ENCODE measurements around the gene AP1M1. TPM values are rescaled to one million over a fixed set of nuclear protein-coding genes. Genes with fewer than 3 reads are reported as not detected.
A peak's percentile ranks its signal among the peaks of the same experiment; 100 is the strongest.

Gene AP1M1
- total RNA-seq = 100 to 1,000 TPM; 132 to 135 TPM

DNA sequence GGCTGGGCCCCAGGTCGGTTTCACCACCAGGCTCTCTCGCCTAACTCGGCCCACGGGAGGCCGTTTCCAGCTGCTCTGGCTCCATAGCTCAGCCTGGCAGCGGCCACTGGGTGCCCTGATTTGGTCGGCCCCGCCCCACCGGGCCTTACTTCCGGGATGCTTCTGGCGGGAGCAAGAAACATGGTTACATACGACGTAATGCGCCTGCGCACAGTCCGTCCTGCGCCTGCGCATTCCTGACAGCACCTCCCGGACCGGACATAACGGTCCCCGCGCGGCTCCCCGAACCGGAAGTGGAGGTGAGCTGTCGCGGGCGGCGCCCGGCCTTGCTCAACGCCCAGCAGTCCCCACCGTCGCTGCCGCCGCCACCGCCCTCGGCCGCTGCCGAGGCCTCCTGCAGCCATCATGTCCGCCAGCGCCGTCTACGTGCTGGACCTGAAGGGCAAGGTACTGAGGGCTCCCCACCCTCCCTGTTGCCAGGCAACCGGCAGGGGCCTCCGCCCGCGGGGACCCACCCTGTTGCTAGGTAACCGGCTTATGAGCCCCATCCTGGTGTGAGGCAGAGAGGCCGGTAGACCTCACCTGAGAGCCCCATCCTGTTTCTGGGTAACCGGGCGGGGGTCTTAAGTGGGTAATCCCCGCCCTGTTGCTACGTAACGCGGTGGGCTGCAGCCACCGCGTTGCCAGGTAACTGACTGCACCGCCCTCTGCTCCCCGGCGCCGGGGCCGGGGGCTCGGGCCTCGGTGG, at the start of gene AP1M1:
TSS of gene AP1M1 (plus strand) at position 290 of the 748 bp plus-strand sequence. CDS start at position 406, 116 bp downstream.
- H3K4me3 Mint-ChIP-seq = peak within 1 kb of the TSS; percentile 98
- peak; percentile 89 for ATAC-seq (ENCODE audit: low read depth)
- H3K27me3 Mint-ChIP-seq = no peaks in the 10 kb centered on the region
- peak; percentile 99 for DNase-seq
- POLR2A ChIA-PET = interaction anchor here (0.8 to 2.3 kb wide), 8 partner anchors 9 to 172 kb away, joined by 3 to 16 read pairs (median 6); partner anchors contain the start of genes FAM32A, HSH2D and KLF2
- no peaks in the 10 kb centered on the region for H3K9me3 Mint-ChIP-seq
- peak within 1 kb of the TSS; percentile 97 for H3K27ac Mint-ChIP-seq
- peaks cover 35% of the 10 kb centered on the region for H3K4me1 Mint-ChIP-seq
- H3K36me3 Mint-ChIP-seq = peaks cover 15% of the 10 kb centered on the region

DNA sequence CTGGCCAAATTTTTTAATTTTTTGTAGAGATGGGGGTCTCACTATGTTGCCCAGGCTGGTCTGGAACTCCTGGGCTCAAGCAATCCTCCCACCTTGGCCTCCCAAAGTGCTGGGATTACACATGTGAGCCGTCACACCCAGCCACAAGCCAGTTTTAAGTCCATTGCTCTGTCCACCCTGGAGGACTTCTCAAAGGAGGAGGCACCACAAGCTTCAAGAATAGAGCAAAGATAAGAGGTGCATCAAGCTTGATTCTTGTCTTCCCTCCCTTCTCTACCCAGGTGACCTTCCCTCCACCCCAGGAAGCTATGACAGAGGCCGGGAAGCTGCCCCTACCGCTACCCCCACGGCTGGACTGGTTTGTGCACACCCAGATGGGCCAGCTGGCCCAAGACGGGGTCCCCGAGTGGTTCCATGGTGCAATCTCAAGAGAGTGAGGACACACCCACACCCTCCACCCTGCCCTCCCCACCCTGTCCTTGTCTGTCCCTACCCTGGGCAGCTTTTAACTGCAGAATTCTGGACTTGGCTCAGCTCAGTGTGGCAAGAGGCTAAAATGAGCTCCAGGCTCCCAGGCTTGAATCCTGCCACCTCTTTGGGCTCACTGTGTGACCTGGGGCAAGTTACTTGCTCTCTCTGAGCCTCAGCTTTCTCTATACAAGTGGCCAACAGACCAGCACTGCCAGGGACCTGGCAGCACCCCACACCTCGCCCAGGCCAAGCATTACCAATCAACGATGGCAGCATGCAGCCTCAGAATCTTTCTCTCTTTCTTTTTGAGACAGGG, 49.1 kb upstream of the AP1M1 start:
- POLR2A ChIA-PET = interaction anchor here (1.8 to 4.8 kb wide), 3 partner anchors 8 to 12 kb away, joined by 6 to 31 read pairs (median 11); no protein-coding TSS in a partner anchor
- peak overlapping the region; percentile 78 for H3K27ac Mint-ChIP-seq
- DNase-seq (no peak), ATAC-seq (ENCODE audit: low read depth) (no peak)
- peak overlapping the region; percentile 55 for H3K4me3 Mint-ChIP-seq
- H3K9me3 Mint-ChIP-seq = no peaks in the 10 kb centered on the region
- peaks cover 35% of the 10 kb centered on the region for H3K4me1 Mint-ChIP-seq
- no peaks in the 10 kb centered on the region for H3K27me3 Mint-ChIP-seq
- H3K36me3 Mint-ChIP-seq = peaks cover 42% of the 10 kb centered on the region

DNA sequence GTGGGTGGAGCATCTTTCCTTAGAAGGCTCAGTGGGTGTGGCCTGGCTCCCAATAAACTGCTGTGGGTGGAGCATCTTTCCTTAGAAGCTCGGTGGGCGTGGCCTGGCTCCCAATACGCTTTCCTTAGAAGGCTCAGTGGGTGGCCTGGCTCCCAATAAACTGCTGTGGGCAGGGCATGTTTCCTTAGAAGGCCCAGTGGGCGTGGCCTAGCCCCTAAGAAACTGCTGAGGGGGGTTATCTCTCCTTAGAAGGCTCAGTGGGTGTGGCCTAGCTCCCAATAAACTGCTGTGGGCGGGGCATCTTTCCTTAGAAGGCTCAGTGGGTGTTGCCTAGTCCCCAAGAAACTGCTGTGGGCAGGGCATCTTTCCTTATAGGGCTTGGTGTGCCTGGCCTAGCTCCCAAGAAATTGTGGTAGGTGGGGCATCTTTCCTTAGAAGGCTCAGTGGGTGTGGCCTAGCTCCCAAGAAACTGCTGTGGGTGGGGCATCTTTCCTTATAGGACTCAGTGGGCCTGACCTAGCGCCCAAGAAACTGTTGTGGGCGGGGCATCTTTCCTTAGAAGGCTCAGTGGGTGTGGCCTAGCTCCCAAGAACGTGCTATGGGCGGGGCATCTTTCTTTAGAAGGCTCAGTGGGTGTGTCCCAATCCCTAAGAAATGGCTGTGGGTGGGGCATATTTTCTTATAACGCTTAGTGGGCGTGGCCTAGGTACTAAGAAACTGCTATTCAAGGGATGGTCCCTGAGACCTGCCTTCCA, 44.0 kb upstream of the AP1M1 start:
- DNase-seq (no peak), ATAC-seq (ENCODE audit: low read depth) (no peak)
- Mint-ChIP-seq H3K4me3 (no peak overlapping the region), H3K9me3 (no peaks in the 10 kb centered on the region), H3K36me3 (peaks cover 60% of the 10 kb centered on the region), H3K4me1 (peaks cover 37% of the 10 kb centered on the region), H3K27ac (no peak overlapping the region), H3K27me3 (no peaks in the 10 kb centered on the region)
- POLR2A ChIA-PET = interaction anchor here (0.5 to 4.0 kb wide), 3 partner anchors 9 to 214 kb away, joined by 3 to 30 read pairs (median 3); partner anchors contain the start of gene HSH2D

DNA sequence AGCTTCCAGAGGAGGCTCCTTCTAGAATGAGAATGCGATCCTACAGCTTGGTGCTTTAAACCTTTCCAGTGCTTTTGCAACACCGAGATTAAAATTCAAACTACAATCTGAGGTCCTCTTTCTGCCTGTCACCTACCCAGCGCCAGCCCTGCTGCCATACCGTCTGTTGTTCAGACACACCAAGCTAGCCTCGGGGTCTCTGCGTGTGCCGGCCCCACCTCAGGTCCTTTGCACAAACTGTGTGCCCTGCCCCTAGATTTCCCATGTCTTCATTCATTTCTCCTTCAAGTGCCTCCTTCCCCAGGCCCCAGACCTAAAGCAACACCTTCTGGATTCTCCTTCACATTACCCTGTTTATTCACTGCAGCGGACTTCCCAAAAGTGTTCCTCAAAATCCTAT, 43.2 kb upstream of the AP1M1 start:
- no peak for DNase-seq
- no peak for ATAC-seq (ENCODE audit: low read depth)
- peak overlapping the region; percentile 2 for H3K27ac Mint-ChIP-seq
- H3K36me3 Mint-ChIP-seq = peaks cover 52% of the 10 kb centered on the region
- no peak overlapping the region for H3K4me3 Mint-ChIP-seq
- H3K4me1 Mint-ChIP-seq = peaks cover 29% of the 10 kb centered on the region
- no peaks in the 10 kb centered on the region for H3K9me3 Mint-ChIP-seq
- POLR2A ChIA-PET = interaction anchor here (1.1 to 4.0 kb wide), 2 partner anchors 10 to 77 kb away, joined by 3 to 30 read pairs; partner anchors contain the start of gene HSH2D
- no peaks in the 10 kb centered on the region for H3K27me3 Mint-ChIP-seq

DNA sequence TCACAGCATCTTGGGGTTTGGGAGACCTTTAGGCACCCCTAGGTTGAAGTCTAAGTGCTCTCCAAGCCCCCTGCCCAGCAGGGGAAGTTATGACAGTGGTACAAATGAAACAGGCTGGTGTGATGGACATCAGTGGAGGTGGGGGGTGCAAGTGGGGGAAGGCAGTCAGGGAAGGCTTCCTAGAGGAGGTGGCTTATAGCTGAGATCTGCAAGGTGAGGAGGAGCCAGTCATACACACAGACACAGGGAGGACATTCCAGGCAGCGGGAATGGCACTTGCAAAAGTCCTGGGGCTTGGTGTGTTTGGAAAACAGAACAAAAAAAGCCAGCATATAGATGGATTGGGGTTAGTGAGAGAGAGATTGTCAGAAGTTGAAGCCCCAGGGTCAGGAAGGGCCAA, 42.6 kb upstream of the AP1M1 start:
- Mint-ChIP-seq H3K27me3 (no peaks in the 10 kb centered on the region), H3K9me3 (no peaks in the 10 kb centered on the region), H3K27ac (peak overlapping the region; percentile 9), H3K4me3 (no peak overlapping the region), H3K4me1 (peaks cover 26% of the 10 kb centered on the region), H3K36me3 (peaks cover 50% of the 10 kb centered on the region)
- ATAC-seq (ENCODE audit: low read depth) = no peak
- no peak for DNase-seq
- POLR2A ChIA-PET = interaction anchor here (1.1 to 4.0 kb wide), 2 partner anchors 11 to 77 kb away, joined by 3 to 30 read pairs; partner anchors contain the start of gene HSH2D

DNA sequence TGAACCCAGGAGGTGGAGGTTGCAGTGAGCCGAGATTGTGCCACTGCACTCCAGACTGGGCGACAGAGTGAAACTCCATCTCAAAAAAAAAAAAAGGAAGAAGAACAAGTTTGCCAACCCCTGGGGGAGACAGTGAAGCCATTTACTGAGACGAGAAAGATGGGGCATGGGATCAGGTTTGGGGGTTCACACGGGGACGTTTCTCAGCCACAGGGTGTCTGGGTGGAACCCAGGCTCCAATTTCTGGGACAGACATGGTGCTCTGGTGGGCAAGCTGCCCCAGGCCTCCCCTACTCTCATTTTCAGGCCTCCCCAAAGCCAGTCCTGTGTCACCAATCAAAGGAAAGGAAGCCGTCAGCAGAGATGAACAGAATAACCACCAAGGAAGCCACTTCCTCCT, 40.8 kb upstream of the AP1M1 start:
- H3K4me3 Mint-ChIP-seq = no peak overlapping the region
- POLR2A ChIA-PET = interaction anchor here (1.1 to 1.3 kb wide), 4 partner anchors 13 to 86 kb away, joined by 3 to 7 read pairs (median 4); partner anchors contain the start of gene HSH2D
- H3K4me1 Mint-ChIP-seq = peaks cover 33% of the 10 kb centered on the region
- peak overlapping the region; percentile 42 for H3K27ac Mint-ChIP-seq
- H3K9me3 Mint-ChIP-seq = no peaks in the 10 kb centered on the region
- H3K27me3 Mint-ChIP-seq = no peaks in the 10 kb centered on the region
- peaks cover 47% of the 10 kb centered on the region for H3K36me3 Mint-ChIP-seq
- DNase-seq = no peak
- ATAC-seq (ENCODE audit: low read depth) = no peak

DNA sequence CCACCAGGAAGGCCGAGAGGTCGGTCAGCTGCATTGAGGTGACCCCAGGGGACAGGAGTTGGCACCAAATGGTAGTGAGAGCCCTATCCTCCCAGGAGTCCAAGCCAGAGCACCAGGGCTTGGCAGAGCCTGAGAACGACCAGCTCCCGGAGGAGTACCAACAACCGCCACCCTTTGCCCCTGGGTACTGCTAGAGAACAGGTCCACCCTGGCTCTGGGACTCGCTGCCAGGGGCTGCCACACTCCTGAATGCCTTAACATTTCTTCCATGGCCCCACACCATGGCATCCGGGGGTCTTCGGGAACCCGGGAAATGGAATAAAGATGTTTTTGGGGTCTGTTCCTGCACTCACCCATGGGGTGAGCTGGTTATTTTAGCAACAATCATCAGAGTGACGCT, 40.1 kb upstream of the AP1M1 start:
- no peaks in the 10 kb centered on the region for H3K27me3 Mint-ChIP-seq
- no peak for DNase-seq
- H3K9me3 Mint-ChIP-seq = no peaks in the 10 kb centered on the region
- no peak overlapping the region for H3K27ac Mint-ChIP-seq
- ATAC-seq (ENCODE audit: low read depth) = no peak
- no peak overlapping the region for H3K4me3 Mint-ChIP-seq
- POLR2A ChIA-PET = interaction anchor here (0.6 to 1.5 kb wide), 6 partner anchors 8 to 316 kb away, joined by 3 to 7 read pairs (median 3); partner anchors contain the start of gene HSH2D
- peaks cover 34% of the 10 kb centered on the region for H3K4me1 Mint-ChIP-seq
- peaks cover 44% of the 10 kb centered on the region for H3K36me3 Mint-ChIP-seq

DNA sequence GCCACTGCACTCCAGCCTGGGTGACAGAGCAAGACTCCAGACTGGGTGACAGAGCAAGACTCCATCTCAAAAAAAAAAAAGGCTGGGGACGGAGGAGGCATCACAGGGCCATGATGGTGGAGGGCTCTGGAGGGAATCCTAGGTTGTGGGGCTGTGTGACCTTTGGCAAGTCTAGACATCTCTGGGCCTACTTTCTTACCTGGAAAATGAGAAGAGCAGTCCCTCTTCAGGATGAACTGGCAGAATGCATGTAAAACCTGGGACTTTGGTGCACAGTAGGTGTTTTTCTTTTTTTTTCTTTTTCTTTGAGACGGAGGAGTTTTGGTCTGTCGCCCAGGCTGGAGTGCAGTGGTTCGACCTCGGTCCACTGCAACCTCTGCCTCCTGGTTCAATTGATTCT, 38.1 kb upstream of the AP1M1 start:
- Mint-ChIP-seq H3K4me1 (peaks cover 28% of the 10 kb centered on the region), H3K36me3 (peaks cover 26% of the 10 kb centered on the region), H3K27ac (no peak overlapping the region), H3K9me3 (no peaks in the 10 kb centered on the region), H3K4me3 (no peak overlapping the region), H3K27me3 (no peaks in the 10 kb centered on the region)
- DNase-seq (no peak), ATAC-seq (ENCODE audit: low read depth) (no peak)
- POLR2A ChIA-PET = interaction anchor here (0.7 to 3.6 kb wide), 6 partner anchors 10 to 166 kb away, joined by 3 to 31 read pairs (median 4); partner anchors contain the start of gene HSH2D

DNA sequence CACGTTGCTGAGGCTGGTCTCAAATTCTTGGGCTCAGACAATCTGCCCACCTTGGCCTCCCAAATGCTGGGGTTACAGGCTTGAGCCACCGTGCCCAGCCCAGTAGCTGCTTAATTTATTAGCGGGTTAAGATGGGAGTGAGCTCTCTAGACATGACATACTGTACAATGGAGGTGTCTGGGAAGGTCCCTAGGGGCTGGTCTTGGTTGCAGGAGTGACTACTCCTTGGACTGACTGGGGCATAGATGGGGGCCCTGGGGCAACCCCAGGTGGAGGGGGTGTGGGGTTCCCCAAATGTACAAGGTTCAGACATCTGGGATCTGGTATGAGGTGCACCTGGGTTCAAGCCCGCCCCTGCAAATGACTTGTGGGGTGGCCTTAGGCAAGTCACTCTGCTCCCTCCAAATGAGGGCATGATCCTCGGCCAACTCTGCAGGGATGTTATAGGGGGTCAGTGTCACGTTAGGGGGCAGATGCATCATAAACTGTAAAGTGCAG, 37.2 kb upstream of the AP1M1 start:
- peak overlapping the region; percentile 30 for H3K27ac Mint-ChIP-seq
- POLR2A ChIA-PET = interaction anchor here (0.7 to 3.6 kb wide), 6 partner anchors 11 to 98 kb away, joined by 3 to 31 read pairs (median 5); partner anchors contain the start of gene HSH2D

DNA sequence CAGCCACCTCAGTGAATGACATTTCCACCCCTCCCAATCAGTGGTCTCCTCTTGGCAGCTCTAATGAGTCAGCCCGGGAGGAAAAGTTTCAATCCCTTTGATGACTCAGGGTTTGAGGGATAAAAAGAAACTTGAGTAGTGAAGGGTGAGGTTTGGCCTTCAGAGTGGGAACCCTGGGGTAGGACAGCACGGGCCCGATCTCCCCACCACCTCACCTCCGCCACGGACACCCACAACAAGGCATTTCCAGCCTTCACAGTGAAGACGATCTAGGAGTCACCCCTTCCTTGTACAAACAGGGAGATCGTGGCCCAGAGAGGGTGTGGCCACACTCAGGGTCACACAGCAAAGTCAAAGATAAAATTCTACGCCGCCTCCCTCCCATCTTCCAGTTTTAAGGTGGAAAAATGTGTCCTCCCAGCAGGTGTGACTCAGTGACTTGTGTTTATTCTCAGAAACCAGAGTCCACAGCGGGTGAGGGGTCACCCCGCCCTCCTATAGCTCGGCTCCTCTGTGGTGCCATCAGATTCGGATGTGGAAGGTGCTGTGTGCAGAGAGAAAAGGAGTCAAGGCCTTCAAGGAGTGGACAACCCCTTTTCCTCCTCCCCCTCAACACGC, 36.7 kb upstream of the AP1M1 start:
- POLR2A ChIA-PET = interaction anchor here (1.3 to 3.6 kb wide), 4 partner anchors 12 to 99 kb away, joined by 3 to 31 read pairs (median 4); partner anchors contain the start of gene HSH2D
- H3K36me3 Mint-ChIP-seq = peaks cover 15% of the 10 kb centered on the region
- H3K27me3 Mint-ChIP-seq = no peaks in the 10 kb centered on the region
- ATAC-seq (ENCODE audit: low read depth) (peak; percentile 45), DNase-seq (no peak)
- H3K27ac Mint-ChIP-seq = peak overlapping the region; percentile 34
- H3K4me3 Mint-ChIP-seq = no peak overlapping the region
- H3K4me1 Mint-ChIP-seq = peaks cover 20% of the 10 kb centered on the region
- no peaks in the 10 kb centered on the region for H3K9me3 Mint-ChIP-seq

More for the DNA sequence above, 37.2 kb upstream of the AP1M1 start:
- Mint-ChIP-seq H3K4me1 (peaks cover 20% of the 10 kb centered on the region), H3K4me3 (no peak overlapping the region), H3K27me3 (no peaks in the 10 kb centered on the region), H3K36me3 (peaks cover 18% of the 10 kb centered on the region), H3K9me3 (no peaks in the 10 kb centered on the region)
- DNase-seq (no peak), ATAC-seq (ENCODE audit: low read depth) (peak; percentile 22)

DNA sequence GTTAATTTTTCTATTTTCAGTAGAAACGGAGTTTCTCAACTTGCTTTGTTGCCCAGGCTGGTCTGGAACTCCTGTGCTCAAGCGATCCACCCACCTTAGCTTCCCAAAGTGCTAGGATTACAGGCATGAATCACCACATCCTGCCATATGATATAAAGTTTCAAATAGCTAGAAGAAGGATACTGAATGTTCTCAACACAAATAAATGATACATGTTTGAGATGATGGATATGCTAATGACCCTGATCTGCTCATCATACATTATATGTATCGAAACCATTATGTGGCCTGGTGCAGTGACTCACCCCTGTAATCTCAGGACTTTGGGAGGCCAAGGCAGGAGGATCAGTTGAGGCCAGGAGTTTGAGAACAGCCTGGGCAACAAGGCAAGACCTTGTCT, 35.9 kb upstream of the AP1M1 start:
- Mint-ChIP-seq H3K27me3 (no peaks in the 10 kb centered on the region), H3K36me3 (peaks cover 9% of the 10 kb centered on the region), H3K4me3 (no peak overlapping the region), H3K9me3 (no peaks in the 10 kb centered on the region), H3K27ac (no peak overlapping the region), H3K4me1 (peaks cover 17% of the 10 kb centered on the region)
- DNase-seq (no peak), ATAC-seq (ENCODE audit: low read depth) (no peak)
- POLR2A ChIA-PET = interaction anchor here (0.6 to 3.6 kb wide), 3 partner anchors 8 to 19 kb away, joined by 3 to 31 read pairs (median 3); partner anchors contain the start of gene HSH2D

Data from activated naive CD8-positive, alpha-beta T cell treated with anti-CD3 and anti-CD28 coated beads, Interleukin-2, amount 10 ng/mL, durations not matched to agents 7 days and 5 days (primary cell).